Ovary (tissue), 9 donors: ENCODE measurements around the gene COL5A1. TPM values are rescaled to one million over a fixed set of nuclear protein-coding genes. Genes with fewer than 3 reads are reported as not detected.

ENCODE experiments used
- DNase-seq, 5 donors: peaks; one replicate each; pipeline ENCODE4 v3.0.0-alpha.2; 2019 to 2020
- H3K27ac ChIP-seq, 2 donors: fragments of 200-600 bp; one replicate each; pipeline versions ENCODE4 v1.5.1 to v1.8.0; 2019 to 2022
- H3K27me3 ChIP-seq: fragments of 200-600 bp; one replicate; pipeline ENCODE4 v1.8.0; 2022
- H3K36me3 ChIP-seq: fragments of 200-600 bp; sonication (generic); one replicate; pipeline ENCODE4 v1.5.1; 2019
- H3K4me1 ChIP-seq: one replicate; pipeline ENCODE4 v1.8.1; 2013; ENCODE audit warnings: mild to moderate bottlenecking, moderate library complexity; ENCODE audit not compliant: insufficient read depth
- H3K4me3 ChIP-seq: fragments of 200-600 bp; sonication (generic); one replicate; pipeline ENCODE4 v1.5.1; 2017
- H3K9me3 ChIP-seq, 2 donors: fragments of 200-600 bp in 1 of 2; sonication (generic) in 1 of 2; one replicate each; pipeline versions ENCODE4 v1.5.1 to v1.8.1; 2013 to 2019; ENCODE audit warnings: mild to moderate bottlenecking in 1 of 2, moderate library complexity in 1 of 2
- CTCF ChIP-seq, 3 donors: fragments of 450-650 bp in 2 of 3; fragments of 200-600 bp in 1 of 3; IDR thresholded peaks; one replicate each; pipeline versions ENCODE4 v1.5.1 to v1.8.0; 2016 to 2022; ENCODE audit warnings: antibody characterized with exemption in 3 of 3, mild to moderate bottlenecking in 1 of 3
- EP300 ChIP-seq: sonication (generic); formaldehyde crosslinking; IDR thresholded peaks from one replicate; pipeline ENCODE4 v1.6.1; 2017; ENCODE audit warnings: antibody characterized with exemption
- POLR2A ChIP-seq: fragments of 450-650 bp; IDR thresholded peaks from one replicate; pipeline ENCODE4 v1.6.1; 2017; ENCODE audit warnings: antibody characterized with exemption, mild to moderate bottlenecking, moderate library complexity
- WGBS, 3 donors: extraction: QIAGEN DNeasy Blood & Tissue Kit in 1 of 3; methylation state at CpG; one replicate each; pipeline versions ENCODE4 v1.1.5 to v1.1.7; 2013 to 2017; 5-methylcytosine and 5-hydroxymethylcytosine counted together
- intact Hi-C, 4 donors: fragments of 100-400 bp; cut with DNase I; formaldehyde crosslinking; loops; one replicate each; pipeline versions ENCODE4 v1.11.0 to v1.15.1; 2022 to 2023
- polyA plus RNA-seq, 2 donors: library from polyadenylated mRNA; stranded (reverse); fragments of 200-250 nt in 1 of 2; fragments of 350-450 nt in 1 of 2; fragmentation: Illumina TruSeq in 1 of 2; extraction: RNeasy Lipid Tissue Mini Kit (QIAGEN cat#74804) in 1 of 2; gene quantifications; one replicate each; pipeline ENCODE4 v1.2.3, GENCODE V29; 2013 to 2014
- total RNA-seq, 7 donors: library from RNA; depleted of rRNA in 2 of 7; stranded (reverse); fragments of >200 nt in 2 of 7; fragmentation: NEBNext Ultra II Directional in 3 of 7; extraction: Animal tissue kit (Norgen Biotek cat#: 25700) in 3 of 7; gene quantifications; one replicate each; pipeline versions ENCODE4 v1.1.0 to v1.2.4, GENCODE V29; 2016 to 2023
- donor health status: DM: no; HTN: no; CAD: no; lungs with moderate emphysema.
- donor health status: DM: no; HTN: no; CAD: no.
- donor health status: Bipolar disorder and iron deficiency.
- donor health status: DM: yes; HTN: yes; CAD: no.
- donor health status: DM: no; HTN: no; CAD: no.
- donor health status: DM: yes; HTN: yes; CAD: no.

Gene COL5A1
- total and polyA plus RNA-seq, 9 donors: 28.1 to 117 (median 54.6) TPM

GRCh38 chr9:134752471-134753168 is 111.0 kb downstream of the COL5A1 start:
- no peaks in the 10 kb centered on the region for H3K36me3 ChIP-seq
- TF ChIP-seq EP300: no peak
- TF ChIP-seq CTCF (IDR thresholded peaks at IDR 0.05): no peak
- no peak for TF ChIP-seq POLR2A
- H3K9me3 ChIP-seq: no peaks in the 10 kb centered on the region

GRCh38 chr9:134753191-134753590 is 111.6 kb downstream of the COL5A1 start:
- H3K27ac ChIP-seq: no peak overlapping the region
- no peaks in the 10 kb centered on the region for H3K9me3 ChIP-seq
- no peak for DNase-seq
- H3K4me1 ChIP-seq: no peaks in the 10 kb centered on the region
- H3K4me3 ChIP-seq: no peak overlapping the region
- intact Hi-C loops: no loop called here
- no peaks in the 10 kb centered on the region for H3K36me3 ChIP-seq
- no peaks in the 10 kb centered on the region for H3K27me3 ChIP-seq
- no peak for TF ChIP-seq POLR2A
- TF ChIP-seq CTCF (IDR thresholded peaks at IDR 0.05): no peak
- no peak for TF ChIP-seq EP300
- WGBS, 3 donors: 88 to 90% (median 89%) methylated on average over 9 to 11 of the region's 11 CpGs

More at GRCh38 chr9:134752471-134753168, 111.0 kb downstream of the COL5A1 start:
- Histone ChIP-seq H3K4me1 (no peaks in the 10 kb centered on the region), H3K4me3 (no peak overlapping the region), H3K27me3 (no peaks in the 10 kb centered on the region), H3K27ac (no peak overlapping the region)
- intact Hi-C loops: no loop called here
- DNase-seq: no peak
- 84 to 89% (median 87%) methylated on average over 15 to 16 of the region's 16 CpGs for WGBS, 3 donors

GRCh38 chr9:134755221-134755907 is 113.8 kb downstream of the COL5A1 start:
- Histone ChIP-seq H3K36me3 (no peaks in the 10 kb centered on the region), H3K27me3 (no peaks in the 10 kb centered on the region), H3K27ac (no peak overlapping the region), H3K4me3 (no peak overlapping the region), H3K9me3 (no peaks in the 10 kb centered on the region), H3K4me1 (no peaks in the 10 kb centered on the region)
- no peak for TF ChIP-seq EP300
- no peak for TF ChIP-seq POLR2A
- TF ChIP-seq CTCF (IDR thresholded peaks at IDR 0.05): no peak
- no peak for DNase-seq
- WGBS, 3 donors: 86 to 90% (median 89%) methylated on average over 14 of the region's 14 CpGs
- intact Hi-C loops: no loop called here

GRCh38 chr9:134756098-134756497 is 114.5 kb downstream of the COL5A1 start:
- H3K4me1 ChIP-seq: no peaks in the 10 kb centered on the region
- no peak overlapping the region for H3K27ac ChIP-seq
- no peaks in the 10 kb centered on the region for H3K27me3 ChIP-seq
- no peak overlapping the region for H3K4me3 ChIP-seq
- no peak for DNase-seq
- intact Hi-C loops: no loop called here
- H3K36me3 ChIP-seq: no peaks in the 10 kb centered on the region
- no peak for TF ChIP-seq CTCF (IDR thresholded peaks at IDR 0.05)
- TF ChIP-seq EP300: no peak
- TF ChIP-seq POLR2A: no peak
- no peaks in the 10 kb centered on the region for H3K9me3 ChIP-seq
- 89 to 92% (median 92%) methylated on average over 8 to 10 of the region's 10 CpGs for WGBS, 3 donors
